GM21360 (cell line): ENCODE measurements around the gene ST6GALNAC5.

ENCODE experiments used
- ATAC-seq: cut with Tn5 transposase; IDR thresholded peaks from one replicate; pipeline ENCODE4 v1.9.1; 2021; ENCODE audit warnings: mild to moderate bottlenecking, moderate library complexity; ENCODE audit not compliant: unreplicated experiment

The ST6GALNAC5 gene

GRCh38 chr1:77039739-77040138 lies 172.5 kb downstream of the ST6GALNAC5 start:
- ATAC-seq: no peak

GRCh38 chr1:77040826-77041225 lies 173.5 kb downstream of the ST6GALNAC5 start:
- ATAC-seq: no peak

- no peak for ATAC-seq
These were observed 177.0 kb downstream of the ST6GALNAC5 start for GRCh38 chr1:77044133-77044849.

GRCh38 chr1:77047575-77047974 lies 180.3 kb downstream of the ST6GALNAC5 start:
- no peak for ATAC-seq

GRCh38 chr1:77047978-77048614 lies 180.8 kb downstream of the ST6GALNAC5 start:
- ATAC-seq: no peak

- no peak for ATAC-seq
These were observed 181.3 kb downstream of the ST6GALNAC5 start for GRCh38 chr1:77048615-77049005.

GRCh38 chr1:77051425-77051824 lies 184.1 kb downstream of the ST6GALNAC5 start:
- ATAC-seq: no peak

GRCh38 chr1:77056525-77056924 lies 189.2 kb downstream of the ST6GALNAC5 start:
- ATAC-seq: no peak

- ATAC-seq: no peak
These were observed 190.8 kb downstream of the ST6GALNAC5 start for GRCh38 chr1:77057994-77058585.

GRCh38 chr1:77060000-77060399 lies 192.7 kb downstream of the ST6GALNAC5 start:
- ATAC-seq: no peak

- ATAC-seq: no peak
These were observed 193.9 kb downstream of the ST6GALNAC5 start for GRCh38 chr1:77061162-77061561.

GRCh38 chr1:77063118-77063517 lies 195.8 kb downstream of the ST6GALNAC5 start:
- ATAC-seq: no peak

GRCh38 chr1:77064246-77064645 lies 197.0 kb downstream of the ST6GALNAC5 start:
- ATAC-seq: no peak

GRCh38 chr1:77065693-77066342 lies 198.5 kb downstream of the ST6GALNAC5 start:
- ATAC-seq: no peak

- no peak for ATAC-seq
These were observed 200.7 kb downstream of the ST6GALNAC5 start for GRCh38 chr1:77068013-77068412.

GRCh38 chr1:77076759-77077158 lies 209.5 kb downstream of the ST6GALNAC5 start:
- ATAC-seq: no peak

- ATAC-seq: no peak
These were observed 214.6 kb downstream of the ST6GALNAC5 start for GRCh38 chr1:77081834-77082233.

GRCh38 chr1:77084457-77084856 lies 217.2 kb downstream of the ST6GALNAC5 start:
- ATAC-seq: no peak

GRCh38 chr1:77085109-77085508 lies 217.8 kb downstream of the ST6GALNAC5 start:
- no peak for ATAC-seq

- ATAC-seq: no peak
These were observed 222.5 kb downstream of the ST6GALNAC5 start for GRCh38 chr1:77089756-77090155.

GRCh38 chr1:77095236-77095635 lies 228.0 kb downstream of the ST6GALNAC5 start:
- no peak for ATAC-seq
